Fibroblast of mammary gland (primary cell): Measurements from ENCODE around the gene SPATA24.
"Not testable (repeated sequence)": the region's sequence is repeated elsewhere in the genome, so short reads cannot be mapped to it uniquely, and the experiment has no call there.

Experiments
- DNase-seq: peaks from one replicate; pipeline ENCODE4 v3.0.0-alpha.2; 2010; ENCODE audit warnings: low read depth
- H3K4me3 ChIP-seq: 2 replicates; pipeline ENCODE4 v1.5.1; 2011; ENCODE audit warnings: low read depth, mild to moderate bottlenecking, low read length, moderate library complexity; ENCODE audit not compliant: control insufficient read depth
- CTCF ChIP-seq: conservative IDR thresholded peaks from 2 replicates; pipeline ENCODE4 v1.5.1; 2011; ENCODE audit warnings: low read depth, low read length, inconsistent platforms; ENCODE audit not compliant: control insufficient read depth, insufficient read depth

The SPATA24 gene

GRCh38 chr5:139387611-139388197 lies 16.2 kb downstream of the SPATA24 start:
- no peak for DNase-seq
- TF ChIP-seq CTCF, result no peak
- H3K4me3 ChIP-seq, result no peak overlapping the region

GRCh38 chr5:139386956-139387355 lies 16.9 kb downstream of the SPATA24 start:
- H3K4me3 ChIP-seq, result not testable (repeated sequence)

GRCh38 chr5:139386050-139386438 lies 17.8 kb downstream of the SPATA24 start:
- no peak for TF ChIP-seq CTCF
- DNase-seq, result no peak

More at GRCh38 chr5:139386956-139387355, 16.9 kb downstream of the SPATA24 start:
- not testable (repeated sequence) for DNase-seq

GRCh38 chr5:139385061-139386049 lies 18.5 kb downstream of the SPATA24 start:
- DNase-seq, result no peak
- H3K4me3 ChIP-seq, result no peak overlapping the region
- no peak for TF ChIP-seq CTCF

More at GRCh38 chr5:139386050-139386438, 17.8 kb downstream of the SPATA24 start:
- H3K4me3 ChIP-seq, result no peak overlapping the region

- no peak for DNase-seq
- H3K4me3 ChIP-seq, result no peak overlapping the region
Observed at GRCh38 chr5:139384591-139385051, 19.3 kb downstream of the SPATA24 start.

GRCh38 chr5:139383993-139384590 lies 19.8 kb downstream of the SPATA24 start:
- H3K4me3 ChIP-seq, result no peak overlapping the region
- DNase-seq, result no peak
- TF ChIP-seq CTCF, result no peak

More at GRCh38 chr5:139384591-139385051, 19.3 kb downstream of the SPATA24 start:
- no peak for TF ChIP-seq CTCF

- no peak for DNase-seq
- TF ChIP-seq CTCF, result no peak
- H3K4me3 ChIP-seq, result no peak within 1 kb of the TSS
Observed at GRCh38 chr5:139383275-139383992, 20.5 kb downstream of the SPATA24 start, which contains the start of gene SLC23A1. SLC23A1 (minus strand) TSS chr5:139383297; CDS start chr5:139383253, 44 bp downstream.
